HepG2 (cell line): ENCODE measurements around the gene SLC17A8. TPM values are rescaled to one million over a fixed set of nuclear protein-coding genes. Genes with fewer than 3 reads are reported as not detected.

Source experiments
- ARHGAP35 ChIP-seq: sonication (generic); formaldehyde crosslinking; IDR thresholded peaks from 2 replicates; pipeline ENCODE4 v1.9.0; 2022; ENCODE audit warnings: mild to moderate bottlenecking, inconsistent platforms, moderate library complexity, missing genetic modification reagents, borderline replicate concordance
- BCL6 ChIP-seq: IDR thresholded peaks from 2 replicates; pipeline ENCODE4 v1.6.1; 2016; ENCODE audit warnings: missing genetic modification reagents, missing compliant biosample characterization
- CBX5 ChIP-seq: sonication (generic); formaldehyde crosslinking; IDR thresholded peaks from 2 replicates; pipeline ENCODE4 v1.4.0; 2020; ENCODE audit warnings: missing genetic modification reagents, borderline replicate concordance
- DNMT3B ChIP-seq: conservative IDR thresholded peaks from 2 replicates; pipeline ENCODE4 v1.6.1; 2016; ENCODE audit warnings: missing biosample characterization, control low read depth
- FOXM1 ChIP-seq: sonication (generic); formaldehyde crosslinking; IDR thresholded peaks from 2 replicates; pipeline ENCODE4 v1.5.0; 2020; ENCODE audit warnings: missing genetic modification reagents
- HOXA9 ChIP-seq: sonication (generic); formaldehyde crosslinking; IDR thresholded peaks from 2 replicates; pipeline ENCODE4 v1.8.1; 2022; ENCODE audit warnings: missing genetic modification reagents, mild to moderate bottlenecking, moderate library complexity, borderline replicate concordance
- JUND ChIP-seq: sonication (generic); formaldehyde crosslinking; IDR thresholded peaks from 2 replicates; pipeline ENCODE4 v1.8.0; 2022; ENCODE audit warnings: mild to moderate bottlenecking, missing genetic modification reagents
- KMT2B ChIP-seq: IDR thresholded peaks from 2 replicates; pipeline ENCODE4 v1.6.1; 2016; ENCODE audit warnings: missing genetic modification reagents, missing compliant biosample characterization
- PRDM4 ChIP-seq: sonication (generic); formaldehyde crosslinking; IDR thresholded peaks from 2 replicates; pipeline ENCODE4 v1.9.0; 2021; ENCODE audit warnings: missing genetic modification reagents, borderline replicate concordance
- RBM22 ChIP-seq: fragments of 200-400 bp; formaldehyde crosslinking; optimal IDR thresholded peaks from 2 replicates; pipeline ENCODE3; 2017; ENCODE audit warnings: mild to moderate bottlenecking, low read length, moderate library complexity
- RFXANK ChIP-seq: IDR thresholded peaks from 2 replicates; pipeline ENCODE4 v1.6.1; 2016
- ZMAT3 ChIP-seq: sonication (generic); formaldehyde crosslinking; conservative IDR thresholded peaks from 2 replicates; pipeline ENCODE4 v1.7.0; 2021; ENCODE audit warnings: missing genetic modification reagents
- ZNF263 ChIP-seq: sonication (generic); formaldehyde crosslinking; IDR thresholded peaks from 2 replicates; pipeline ENCODE4 v1.4.0; 2020; ENCODE audit warnings: missing genetic modification reagents
- ZNF3 ChIP-seq: IDR thresholded peaks from 2 replicates; pipeline ENCODE4 v1.7.0; 2017; ENCODE audit warnings: inconsistent platforms
- ZNF331 ChIP-seq: sonication (generic); formaldehyde crosslinking; IDR thresholded peaks from 2 replicates; pipeline ENCODE4 v1.4.0; 2020; ENCODE audit warnings: missing genetic modification reagents
- ZNF558 ChIP-seq: sonication (generic); formaldehyde crosslinking; IDR thresholded peaks from 2 replicates; pipeline ENCODE4 v1.9.0; 2022; ENCODE audit warnings: mild to moderate bottlenecking, missing genetic modification reagents, borderline replicate concordance
- ZNF569 ChIP-seq: sonication (generic); formaldehyde crosslinking; IDR thresholded peaks from 2 replicates; pipeline ENCODE4 v1.5.0; 2020; ENCODE audit warnings: mild to moderate bottlenecking, missing genetic modification reagents, moderate library complexity, borderline replicate concordance
- ZNF891 ChIP-seq: sonication (generic); formaldehyde crosslinking; IDR thresholded peaks from 2 replicates; pipeline ENCODE4 v1.5.0; 2020; ENCODE audit warnings: mild to moderate bottlenecking, missing genetic modification reagents
- polyA plus RNA-seq, 8 experiments: library from polyadenylated mRNA; depleted of rRNA in 3 of 8; stranded (reverse) in 7 of 8; unstranded in 1 of 8; fragments of >200 nt; fragmentation: Illumina TruSeq in 4 of 8; extraction: Trizol in 4 of 8; gene quantifications; 2 replicates each; pipeline versions ENCODE4 v1.2.1 to v1.2.3, GENCODE V29; 2011 to 2016; ENCODE audit warnings: low read depth in 4 of 8, missing spikeins in 1 of 8, mixed read lengths in 1 of 8; ENCODE audit not compliant: insufficient read depth in 1 of 8
- total RNA-seq, 5 experiments: library from RNA; depleted of rRNA; stranded (reverse); fragments of >200 nt; fragmentation: Illumina TruSeq; extraction: Trizol; gene quantifications; 2 replicates each; pipeline ENCODE4 v1.2.3, GENCODE V29; 2016; ENCODE audit warnings: low read depth in 1 of 5
- TF ChIP-seq, protein P1 (sequence below): IDR thresholded peaks from 2 replicates; pipeline ENCODE4 v1.6.1; 2016; ENCODE audit warnings: mild to moderate bottlenecking, missing biosample characterization, missing genetic modification reagents
- TF ChIP-seq, protein P2 (sequence below): sonication (generic); formaldehyde crosslinking; IDR thresholded peaks from 2 replicates; pipeline ENCODE4 v1.5.0; 2020; ENCODE audit warnings: mild to moderate bottlenecking, missing genetic modification reagents, borderline replicate concordance

Gene SLC17A8
- total and polyA plus RNA-seq, 2 of the 13 experiments (the other 11 are each of a cell fraction or from before 2014, with no cell fraction given): 0.07 to 0.15 TPM

DNA sequence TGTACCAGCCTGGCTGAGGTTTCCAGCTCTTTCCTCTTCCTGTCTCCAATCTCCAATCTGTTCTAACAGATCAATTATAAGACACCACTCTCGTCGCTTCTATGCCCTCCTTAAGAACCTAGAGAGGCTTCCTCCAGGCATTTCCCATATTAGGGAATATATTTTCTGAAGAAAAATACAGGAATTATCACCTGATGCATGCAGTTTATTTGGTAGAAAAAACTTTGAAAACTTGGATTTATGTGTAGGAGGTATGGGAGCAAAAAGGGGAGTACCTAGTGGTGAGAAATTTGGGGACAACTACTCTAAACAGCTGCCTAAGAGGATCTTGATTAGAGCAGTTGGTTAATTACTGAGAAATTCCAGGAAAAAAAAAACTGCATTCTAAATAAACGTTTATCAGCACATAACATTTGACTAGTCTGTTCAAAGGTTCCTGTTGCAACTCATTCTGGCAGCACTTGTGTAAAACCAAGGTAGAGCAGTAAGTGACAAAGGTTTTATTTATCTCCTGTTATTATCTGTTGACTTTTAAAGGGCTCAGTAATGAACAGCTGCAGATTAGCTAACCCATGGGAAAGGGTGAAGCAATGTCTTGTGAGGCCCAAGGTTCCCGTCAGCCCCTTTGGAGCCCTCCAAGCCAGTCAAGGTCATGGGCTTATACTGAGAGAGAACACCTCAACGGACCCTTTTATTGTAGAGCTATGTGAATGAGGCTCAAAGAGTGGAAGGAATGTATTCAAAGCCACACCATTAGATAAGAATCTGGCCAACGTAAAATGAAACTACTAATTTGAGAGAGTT lies 80.4 kb downstream of the SLC17A8 start (continued):
- TF ChIP-seq ZNF569 (CRISPR knock-in tag) (peak; percentile 42; the same call in 1 of the 2 replicates), BCL6 (CRISPR knock-in tag) (peak; percentile 94), ZMAT3 (CRISPR knock-in tag) (no peak), HOXA9 (no peak), FOXM1 (CRISPR knock-in tag) (no peak), ZNF558 (CRISPR knock-in tag) (no peak), JUND (0 out of 2 replicates have a peak, but pooled peaks have one; percentile 34), ZNF3 (CRISPR knock-in tag) (peak; percentile 66; the same call in 1 of the 2 replicates), DNMT3B (CRISPR knock-in tag) (peak; percentile 93), ZNF331 (CRISPR knock-in tag) (peak; percentile 91), ZNF263 (CRISPR knock-in tag) (no peak), ZNF891 (CRISPR knock-in tag) (no peak), KMT2B (CRISPR knock-in tag) (peak; percentile 82), ARHGAP35 (CRISPR knock-in tag) (no peak), RBM22 (no peak), PRDM4 (no peak), CBX5 (CRISPR knock-in tag) (peak; percentile 90; the same call in 1 of the 2 replicates), RFXANK (0 out of 2 replicates have a peak, but pooled peaks have one; percentile 30)
- TF ChIP-seq, protein P1, sequence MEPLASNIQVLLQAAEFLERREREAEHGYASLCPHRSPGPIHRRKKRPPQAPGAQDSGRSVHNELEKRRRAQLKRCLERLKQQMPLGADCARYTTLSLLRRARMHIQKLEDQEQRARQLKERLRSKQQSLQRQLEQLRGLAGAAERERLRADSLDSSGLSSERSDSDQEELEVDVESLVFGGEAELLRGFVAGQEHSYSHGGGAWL (CRISPR knock-in tag): no peak
- TF ChIP-seq, protein P2, sequence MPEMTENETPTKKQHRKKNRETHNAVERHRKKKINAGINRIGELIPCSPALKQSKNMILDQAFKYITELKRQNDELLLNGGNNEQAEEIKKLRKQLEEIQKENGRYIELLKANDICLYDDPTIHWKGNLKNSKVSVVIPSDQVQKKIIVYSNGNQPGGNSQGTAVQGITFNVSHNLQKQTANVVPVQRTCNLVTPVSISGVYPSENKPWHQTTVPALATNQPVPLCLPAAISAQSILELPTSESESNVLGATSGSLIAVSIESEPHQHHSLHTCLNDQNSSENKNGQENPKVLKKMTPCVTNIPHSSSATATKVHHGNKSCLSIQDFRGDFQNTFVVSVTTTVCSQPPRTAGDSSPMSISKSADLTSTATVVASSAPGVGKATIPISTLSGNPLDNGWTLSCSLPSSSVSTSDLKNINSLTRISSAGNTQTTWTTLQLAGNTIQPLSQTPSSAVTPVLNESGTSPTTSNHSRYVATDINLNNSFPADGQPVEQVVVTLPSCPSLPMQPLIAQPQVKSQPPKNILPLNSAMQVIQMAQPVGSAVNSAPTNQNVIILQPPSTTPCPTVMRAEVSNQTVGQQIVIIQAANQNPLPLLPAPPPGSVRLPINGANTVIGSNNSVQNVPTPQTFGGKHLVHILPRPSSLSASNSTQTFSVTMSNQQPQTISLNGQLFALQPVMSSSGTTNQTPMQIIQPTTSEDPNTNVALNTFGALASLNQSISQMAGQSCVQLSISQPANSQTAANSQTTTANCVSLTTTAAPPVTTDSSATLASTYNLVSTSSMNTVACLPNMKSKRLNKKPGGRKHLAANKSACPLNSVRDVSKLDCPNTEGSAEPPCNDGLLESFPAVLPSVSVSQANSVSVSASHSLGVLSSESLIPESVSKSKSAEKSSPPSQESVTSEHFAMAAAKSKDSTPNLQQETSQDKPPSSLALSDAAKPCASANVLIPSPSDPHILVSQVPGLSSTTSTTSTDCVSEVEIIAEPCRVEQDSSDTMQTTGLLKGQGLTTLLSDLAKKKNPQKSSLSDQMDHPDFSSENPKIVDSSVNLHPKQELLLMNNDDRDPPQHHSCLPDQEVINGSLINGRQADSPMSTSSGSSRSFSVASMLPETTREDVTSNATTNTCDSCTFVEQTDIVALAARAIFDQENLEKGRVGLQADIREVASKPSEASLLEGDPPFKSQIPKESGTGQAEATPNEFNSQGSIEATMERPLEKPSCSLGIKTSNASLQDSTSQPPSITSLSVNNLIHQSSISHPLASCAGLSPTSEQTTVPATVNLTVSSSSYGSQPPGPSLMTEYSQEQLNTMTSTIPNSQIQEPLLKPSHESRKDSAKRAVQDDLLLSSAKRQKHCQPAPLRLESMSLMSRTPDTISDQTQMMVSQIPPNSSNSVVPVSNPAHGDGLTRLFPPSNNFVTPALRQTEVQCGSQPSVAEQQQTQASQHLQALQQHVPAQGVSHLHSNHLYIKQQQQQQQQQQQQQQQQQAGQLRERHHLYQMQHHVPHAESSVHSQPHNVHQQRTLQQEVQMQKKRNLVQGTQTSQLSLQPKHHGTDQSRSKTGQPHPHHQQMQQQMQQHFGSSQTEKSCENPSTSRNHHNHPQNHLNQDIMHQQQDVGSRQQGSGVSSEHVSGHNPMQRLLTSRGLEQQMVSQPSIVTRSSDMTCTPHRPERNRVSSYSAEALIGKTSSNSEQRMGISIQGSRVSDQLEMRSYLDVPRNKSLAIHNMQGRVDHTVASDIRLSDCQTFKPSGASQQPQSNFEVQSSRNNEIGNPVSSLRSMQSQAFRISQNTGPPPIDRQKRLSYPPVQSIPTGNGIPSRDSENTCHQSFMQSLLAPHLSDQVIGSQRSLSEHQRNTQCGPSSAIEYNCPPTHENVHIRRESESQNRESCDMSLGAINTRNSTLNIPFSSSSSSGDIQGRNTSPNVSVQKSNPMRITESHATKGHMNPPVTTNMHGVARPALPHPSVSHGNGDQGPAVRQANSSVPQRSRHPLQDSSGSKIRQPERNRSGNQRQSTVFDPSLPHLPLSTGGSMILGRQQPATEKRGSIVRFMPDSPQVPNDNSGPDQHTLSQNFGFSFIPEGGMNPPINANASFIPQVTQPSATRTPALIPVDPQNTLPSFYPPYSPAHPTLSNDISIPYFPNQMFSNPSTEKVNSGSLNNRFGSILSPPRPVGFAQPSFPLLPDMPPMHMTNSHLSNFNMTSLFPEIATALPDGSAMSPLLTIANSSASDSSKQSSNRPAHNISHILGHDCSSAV: no peak
